Osteocyte (in vitro differentiated cells): Measurements from ENCODE around the gene SMAD1. TPM values are rescaled to one million over a fixed set of nuclear protein-coding genes. Genes with fewer than 3 reads are reported as not detected.
A peak's percentile ranks its signal among the peaks of the same experiment; 100 is the strongest.

Source experiments
- DNase-seq: peaks from one replicate; pipeline ENCODE4 v3.0.0; 2021; ENCODE audit warnings: mixed read lengths; ENCODE audit not compliant: unreplicated experiment; ENCODE audit errors: extremely low spot score
- H3K27ac Mint-ChIP-seq: one replicate; pipeline ENCODE4 v1.8.0; 2021; ENCODE audit warnings: mild to moderate bottlenecking, mixed read lengths; ENCODE audit not compliant: unreplicated experiment
- H3K27me3 Mint-ChIP-seq: one replicate; pipeline ENCODE4 v1.8.0; 2021; ENCODE audit warnings: mixed read lengths; ENCODE audit not compliant: unreplicated experiment
- H3K36me3 Mint-ChIP-seq: one replicate; pipeline ENCODE4 v1.8.0; 2021; ENCODE audit warnings: mixed read lengths; ENCODE audit not compliant: unreplicated experiment
- H3K4me1 Mint-ChIP-seq: one replicate; pipeline ENCODE4 v1.8.0; 2021; ENCODE audit warnings: mixed read lengths; ENCODE audit not compliant: unreplicated experiment
- H3K4me3 Mint-ChIP-seq: one replicate; pipeline ENCODE4 v1.8.0; 2021; ENCODE audit warnings: mild to moderate bottlenecking, moderate library complexity, mixed read lengths; ENCODE audit not compliant: unreplicated experiment
- H3K9me3 Mint-ChIP-seq: one replicate; pipeline ENCODE4 v1.8.0; 2021; ENCODE audit warnings: mixed read lengths; ENCODE audit not compliant: unreplicated experiment
- CTCF ChIP-seq: fragments of 200-600 bp; sonication (generic); IDR thresholded peaks from 2 replicates; pipeline ENCODE4 v1.5.0; 2021; ENCODE audit warnings: antibody characterized with exemption, mild to moderate bottlenecking, moderate library complexity
- total RNA-seq: library from RNA; stranded (reverse); gene quantifications from 2 replicates; pipeline ENCODE4 v1.2.1, GENCODE V29; 2021

Gene SMAD1
- total RNA-seq, 1 donor from 2014 or later: 18.1 TPM

- TF ChIP-seq CTCF: no peak
- Mint-ChIP-seq H3K27ac (no peak overlapping the region), H3K36me3 (no peaks in the 10 kb centered on the region), H3K4me1 (no peaks in the 10 kb centered on the region), H3K4me3 (no peak overlapping the region), H3K9me3 (no peaks in the 10 kb centered on the region), H3K27me3 (peaks cover 27% of the 10 kb centered on the region)
- DNase-seq: no peak
Observed at GRCh38 chr4:145452447-145453162, 29.0 kb upstream of the SMAD1 start.

GRCh38 chr4:145453163-145453520 lies 28.5 kb upstream of the SMAD1 start:
- no peak for DNase-seq
- Mint-ChIP-seq H3K36me3 (no peaks in the 10 kb centered on the region), H3K27ac (no peak overlapping the region), H3K9me3 (no peaks in the 10 kb centered on the region), H3K4me1 (no peaks in the 10 kb centered on the region), H3K4me3 (no peak overlapping the region), H3K27me3 (peaks cover 27% of the 10 kb centered on the region)
- TF ChIP-seq CTCF: no peak

DNA sequence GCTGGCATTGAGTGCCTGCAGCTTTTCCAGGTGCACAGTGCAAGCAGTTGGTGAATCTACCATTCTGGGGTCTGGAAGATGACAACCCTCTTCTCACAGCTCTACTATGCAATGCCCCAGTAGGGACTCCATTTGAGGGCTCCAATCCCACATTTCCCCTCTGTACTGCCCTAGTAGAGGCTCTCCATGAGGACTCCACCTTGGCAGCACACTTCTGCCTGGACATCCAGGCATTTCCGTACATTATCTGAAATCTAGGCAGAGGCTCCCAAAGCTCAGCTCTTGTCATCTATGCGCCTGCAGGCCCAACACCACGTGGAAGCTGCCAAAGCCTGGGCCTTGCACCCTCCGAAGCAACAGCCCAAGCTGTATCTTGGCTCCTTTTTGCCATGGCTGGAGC lies 8.4 kb upstream of the SMAD1 start:
- DNase-seq: no peak
- no peaks in the 10 kb centered on the region for H3K4me1 Mint-ChIP-seq
- H3K27me3 Mint-ChIP-seq: no peaks in the 10 kb centered on the region
- TF ChIP-seq CTCF: no peak
- H3K27ac Mint-ChIP-seq: no peak overlapping the region
- H3K36me3 Mint-ChIP-seq: no peaks in the 10 kb centered on the region
- peaks cover 4% of the 10 kb centered on the region for H3K9me3 Mint-ChIP-seq
- H3K4me3 Mint-ChIP-seq: no peak overlapping the region

DNA sequence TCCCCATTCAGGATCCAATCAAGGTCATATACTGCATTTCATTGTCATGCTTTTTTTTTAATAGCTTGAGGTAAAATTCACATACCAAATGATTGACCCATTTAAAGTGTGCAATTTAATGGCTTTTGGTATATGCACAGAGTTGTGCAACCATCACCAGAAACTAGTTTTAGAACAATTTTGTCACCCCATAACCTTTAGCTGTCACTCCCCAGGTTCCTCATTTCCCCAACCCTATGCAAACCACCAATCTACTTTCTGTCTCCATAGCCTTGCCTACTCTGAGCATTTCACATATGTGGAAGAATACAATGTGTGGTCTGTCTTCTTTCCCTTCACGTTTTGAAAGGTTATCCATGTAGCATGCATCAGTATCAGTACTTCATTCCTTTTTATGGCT lies 1.4 kb upstream of the SMAD1 start:
- no peak for TF ChIP-seq CTCF
- Mint-ChIP-seq H3K9me3 (no peaks in the 10 kb centered on the region), H3K4me1 (peaks cover 7% of the 10 kb centered on the region), H3K27ac (no peak overlapping the region), H3K27me3 (no peaks in the 10 kb centered on the region), H3K4me3 (peak overlapping the region; percentile 80), H3K36me3 (no peaks in the 10 kb centered on the region)
- DNase-seq: no peak

- Mint-ChIP-seq H3K27ac (peak overlapping the region; percentile 68), H3K36me3 (no peaks in the 10 kb centered on the region), H3K4me1 (peaks cover 7% of the 10 kb centered on the region), H3K4me3 (peak overlapping the region; percentile 80), H3K9me3 (no peaks in the 10 kb centered on the region), H3K27me3 (no peaks in the 10 kb centered on the region)
- DNase-seq: no peak
- TF ChIP-seq CTCF: no peak
Observed at GRCh38 chr4:145481942-145482208, 222 bp downstream of the SMAD1 start.
